Activated T-cell treated with anti-CD3 and anti-CD28 coated beads for 1 hour (primary cell): ENCODE data around the gene TRERF1.
A peak's percentile ranks its signal among the peaks of the same experiment; 100 is the strongest.

Experiments used
- DNase-seq: peaks from one replicate; pipeline ENCODE4 v3.0.0-alpha.2; 2020; ENCODE audit warnings: low read depth

The TRERF1 gene

GRCh38 chr6:42271834-42272805, 179.6 kb downstream of the TRERF1 start:
- DNase-seq: no peak

GRCh38 chr6:42269974-42270510, 181.7 kb downstream of the TRERF1 start:
- DNase-seq: no peak

DNA sequence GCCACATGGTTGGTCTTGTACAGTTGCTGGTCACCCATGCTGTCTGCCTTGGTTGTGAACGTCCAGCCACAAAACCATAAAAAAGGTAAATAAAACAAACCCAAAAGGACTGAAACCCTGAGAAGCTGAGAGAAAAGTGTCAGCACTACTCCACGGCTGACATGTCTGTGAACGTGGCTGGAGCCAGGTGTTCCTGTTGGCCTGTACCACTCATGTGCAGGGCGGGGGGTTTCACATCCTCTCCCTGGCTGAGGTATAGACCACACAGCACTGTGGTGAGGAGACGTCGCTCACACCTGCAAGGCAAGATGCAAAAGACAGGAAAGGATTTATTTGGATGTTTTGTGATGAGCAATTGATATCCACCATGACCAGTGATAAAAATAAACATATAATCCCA, 182.2 kb downstream of the TRERF1 start:
- DNase-seq: no peak

DNA sequence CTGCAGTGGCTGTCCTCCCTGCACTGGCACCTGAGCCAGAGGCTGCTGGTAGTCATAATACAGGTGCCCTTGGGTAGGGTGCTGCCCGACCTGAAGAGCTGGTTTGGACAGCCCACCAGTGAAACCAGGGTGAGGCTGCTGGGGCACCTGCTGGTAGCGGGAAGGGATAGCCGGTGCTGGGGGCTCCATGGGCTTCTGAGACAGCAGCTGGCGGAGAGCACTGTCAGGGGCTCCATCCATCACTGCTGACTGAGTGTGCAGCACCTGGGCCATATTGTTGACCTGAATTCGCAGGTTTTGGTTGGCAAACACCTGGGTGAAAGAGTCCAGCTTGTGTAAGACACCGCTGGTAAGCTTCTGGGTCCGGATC, 182.9 kb downstream of the TRERF1 start:
- DNase-seq: no peak

DNA sequence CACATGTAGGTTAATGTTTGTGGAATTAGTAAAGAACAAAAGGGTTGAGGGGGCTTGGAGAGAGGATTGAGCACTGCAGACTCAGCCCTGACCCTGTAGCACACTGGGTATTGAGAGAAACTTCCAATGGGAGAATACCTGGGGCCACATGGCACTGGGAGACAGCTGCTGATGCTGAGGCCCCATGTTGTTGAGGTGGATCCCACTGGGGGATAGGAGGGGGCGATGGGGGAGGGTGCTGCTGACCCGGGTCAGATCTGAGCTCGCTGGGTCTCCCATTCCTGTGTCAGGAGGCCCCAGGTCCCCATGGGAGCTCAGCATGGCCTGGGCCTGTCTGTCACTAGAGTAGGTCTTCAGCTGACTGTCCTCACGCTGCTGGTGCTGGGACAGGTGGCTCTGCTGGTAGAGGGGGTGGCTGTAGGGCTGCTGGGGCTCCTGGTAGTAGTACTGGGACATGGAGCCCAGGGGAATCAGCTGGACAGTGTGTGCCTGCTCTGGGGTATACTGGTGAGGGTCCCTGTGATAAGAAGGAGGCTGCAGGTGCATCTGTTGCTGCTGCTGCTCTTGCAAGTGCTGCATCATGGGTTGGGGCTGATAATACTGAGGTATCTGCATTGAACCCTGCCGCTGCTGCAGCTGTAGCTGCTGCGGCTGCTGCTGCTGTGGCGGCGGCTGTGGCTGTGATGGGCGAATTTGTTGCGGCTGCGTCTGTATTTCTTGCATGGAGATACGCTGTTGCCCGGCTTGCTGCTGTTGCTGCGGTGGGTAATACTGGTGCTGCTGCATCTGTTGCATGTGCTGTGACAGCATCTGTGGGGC, 183.5 kb downstream of the TRERF1 start:
- DNase-seq: no peak

DNA sequence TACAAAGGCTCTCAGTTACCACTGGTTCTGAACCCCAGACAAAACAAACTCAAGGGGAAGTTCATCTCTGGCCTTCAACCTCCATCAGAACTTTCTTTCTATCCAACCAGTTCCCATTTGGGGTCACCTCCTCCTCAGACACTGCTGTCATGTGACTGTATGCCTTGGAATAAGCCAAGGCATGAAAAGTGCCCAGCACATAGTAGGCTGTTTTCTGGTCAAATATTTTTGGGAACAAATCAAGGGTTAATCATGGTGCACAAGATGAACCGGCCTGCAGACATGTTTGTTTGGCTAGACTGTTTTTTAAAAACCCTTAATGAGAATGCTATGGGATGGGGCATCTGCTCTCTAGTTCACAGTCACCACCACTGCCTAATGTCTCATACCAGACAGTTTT, 185.2 kb downstream of the TRERF1 start:
- no peak for DNase-seq

DNA sequence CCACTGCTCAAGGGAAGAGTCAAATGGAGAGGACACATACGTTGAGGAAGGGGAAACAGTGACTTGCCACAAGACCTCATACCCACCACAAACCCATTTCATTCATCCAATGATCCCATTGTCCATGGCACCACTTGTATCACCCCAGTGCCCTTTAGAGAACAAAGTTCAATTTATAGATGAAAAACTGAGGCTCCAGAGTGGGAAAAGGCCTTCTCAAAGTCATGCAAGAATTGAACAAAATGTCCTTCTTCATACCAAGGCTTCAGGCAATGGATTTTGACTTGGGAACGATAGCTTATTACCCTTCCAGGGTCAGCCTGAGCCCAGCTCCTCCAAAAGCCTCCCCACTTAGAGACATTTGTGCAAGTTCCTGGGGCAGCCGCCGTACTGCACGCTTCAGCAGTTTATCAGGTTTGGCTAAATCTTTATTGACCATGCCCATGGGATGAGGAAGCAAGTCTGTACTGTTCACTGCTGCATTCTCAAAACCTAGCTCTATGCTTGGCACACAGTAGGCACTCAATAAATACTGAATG, 186.8 kb downstream of the TRERF1 start:
- no peak for DNase-seq

GRCh38 chr6:42264162-42264851, 187.4 kb downstream of the TRERF1 start:
- DNase-seq: no peak

DNA sequence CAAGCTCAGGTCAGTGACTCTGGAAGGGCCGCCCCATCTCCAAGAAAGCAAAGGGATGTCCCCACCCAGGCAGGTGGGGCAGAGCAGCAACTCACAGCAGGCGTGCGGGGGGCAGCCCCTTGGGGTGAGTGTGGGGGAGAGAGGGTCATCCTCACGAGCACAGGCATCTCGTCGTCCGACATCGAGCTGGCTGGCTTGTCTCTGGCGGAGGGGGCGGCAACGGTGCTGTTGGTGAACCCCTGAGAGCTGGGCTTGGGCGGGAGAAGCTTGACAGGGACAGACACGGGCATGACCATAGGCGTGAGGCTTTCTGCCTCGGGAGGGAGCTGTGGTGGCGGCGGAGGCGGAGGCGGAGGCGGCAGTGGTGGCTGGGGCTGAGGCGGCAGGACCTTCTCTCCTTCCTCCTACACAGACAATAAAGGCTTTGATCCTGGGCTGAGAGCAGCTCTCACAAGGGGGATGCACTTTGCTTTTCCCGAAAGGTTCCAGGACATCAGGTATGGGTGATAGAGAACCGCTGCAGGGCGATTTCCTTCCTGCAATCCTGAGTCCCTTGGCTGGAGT, 188.5 kb downstream of the TRERF1 start:
- DNase-seq: no peak

- DNase-seq: peak; percentile 30
Measured at GRCh38 chr6:42260972-42261371, 190.8 kb downstream of the TRERF1 start.

DNA sequence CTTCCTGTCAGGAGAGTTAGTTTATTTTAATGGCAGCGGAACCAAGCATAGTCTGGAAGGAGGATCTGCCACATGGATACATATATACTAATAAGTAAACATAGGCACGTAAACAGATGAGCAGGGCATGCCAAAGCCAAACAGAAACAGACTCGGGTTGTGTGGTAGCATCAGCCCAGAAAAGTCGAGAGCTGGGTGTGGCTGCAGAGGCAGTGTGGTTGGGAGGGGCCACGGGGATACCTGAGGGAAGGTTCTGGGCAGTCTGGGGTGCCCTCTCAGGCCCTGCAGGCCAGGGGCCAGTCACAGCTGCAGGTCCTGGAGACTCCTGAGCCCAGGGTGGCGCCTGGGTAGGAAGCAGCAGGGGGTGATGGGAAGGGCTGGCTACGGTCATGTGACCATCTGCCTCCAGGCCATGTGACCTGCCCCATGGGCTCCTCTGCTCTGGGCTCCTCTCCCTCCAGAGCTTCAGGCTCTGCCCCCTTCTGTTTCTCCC, 191.3 kb downstream of the TRERF1 start:
- no peak for DNase-seq

DNA sequence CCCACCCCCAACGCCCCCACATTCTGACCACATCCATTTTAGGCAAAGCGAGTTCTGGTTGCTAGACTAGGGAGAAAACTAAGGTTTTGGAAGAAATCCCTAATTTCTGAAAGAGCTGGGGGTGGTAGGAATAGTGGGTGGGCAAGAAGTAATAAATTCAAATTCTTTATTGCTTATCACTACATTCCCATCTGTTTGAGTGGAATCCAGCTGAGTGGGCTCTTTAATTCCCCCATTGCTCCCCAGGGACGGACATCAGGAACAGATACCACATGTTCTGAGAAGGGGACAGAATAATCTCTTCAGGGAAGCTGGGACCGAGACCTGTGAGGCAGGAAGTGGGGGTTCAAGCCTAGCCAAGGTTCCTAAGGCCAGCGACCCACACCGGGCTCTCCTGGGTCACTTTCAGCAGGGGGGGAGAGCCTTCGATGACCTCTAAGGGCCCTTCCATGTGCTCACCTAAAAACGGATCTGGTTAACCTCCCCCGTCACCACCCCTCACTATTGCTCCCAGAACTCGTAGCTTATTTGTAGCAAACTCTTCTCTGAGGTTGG, 191.8 kb downstream of the TRERF1 start:
- no peak for DNase-seq

DNA sequence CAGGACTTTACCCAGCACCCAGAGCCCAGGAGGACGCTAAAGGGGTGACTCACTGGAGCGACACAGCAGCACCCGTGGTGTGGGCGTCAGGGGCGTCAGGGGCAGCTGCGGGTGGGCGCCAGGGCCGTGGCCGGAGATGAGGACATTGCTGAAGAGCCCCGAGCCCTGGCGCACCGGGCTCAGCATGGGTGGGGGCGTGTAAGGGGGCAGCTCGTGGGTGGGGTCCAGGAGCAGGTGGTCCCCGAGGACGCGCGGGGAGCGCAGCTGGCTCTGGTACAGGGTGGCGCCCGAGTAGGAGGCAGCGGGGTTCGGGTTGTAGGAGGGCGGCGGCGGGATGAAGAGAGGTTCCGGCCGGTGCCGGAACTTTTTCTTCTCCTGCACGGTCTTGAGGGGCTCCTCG, 192.4 kb downstream of the TRERF1 start:
- DNase-seq: no peak

DNA sequence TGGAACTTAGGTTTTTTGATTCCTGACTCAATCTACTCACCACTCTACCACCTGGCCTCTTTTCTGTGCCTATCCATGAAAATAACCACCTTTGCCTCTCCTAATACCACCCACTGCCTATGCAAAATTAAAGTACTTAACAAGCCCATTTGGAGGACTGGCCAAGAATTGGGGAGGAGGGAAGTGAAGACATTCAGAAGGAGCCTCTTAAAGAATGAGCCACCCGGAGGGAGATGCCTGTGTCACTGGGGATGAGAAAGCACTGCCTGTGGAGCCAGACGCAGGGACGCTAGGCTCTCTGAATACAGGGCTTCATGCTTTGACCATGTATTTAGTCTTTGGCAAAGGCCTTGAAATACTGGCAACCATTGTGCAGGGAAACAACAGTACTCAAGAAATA, 194.1 kb downstream of the TRERF1 start:
- no peak for DNase-seq

- DNase-seq: no peak
Measured at GRCh38 chr6:42257063-42257462, 194.7 kb downstream of the TRERF1 start.

- no peak for DNase-seq
Measured at GRCh38 chr6:42255050-42255449, 196.7 kb downstream of the TRERF1 start.

DNA sequence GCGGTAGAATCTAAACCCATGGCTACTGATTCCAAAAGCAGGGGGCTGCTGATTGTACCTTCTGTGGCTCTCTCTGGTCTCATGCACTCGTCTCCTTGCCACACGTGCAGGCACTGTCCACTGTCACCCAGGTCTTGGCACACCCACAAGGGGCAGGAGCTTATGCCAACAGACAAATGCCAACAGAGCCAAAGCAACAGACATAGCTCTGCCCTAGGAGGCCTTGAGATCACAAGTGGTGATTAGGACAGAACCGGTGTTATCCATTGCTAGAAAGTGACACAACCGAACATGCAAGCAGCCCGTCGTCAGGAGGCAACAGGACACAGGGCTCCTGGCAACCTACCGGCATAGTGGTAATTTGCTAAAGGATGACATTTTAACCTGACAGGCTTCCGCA, 197.2 kb downstream of the TRERF1 start:
- DNase-seq: no peak

GRCh38 chr6:42251911-42252637, 199.7 kb downstream of the TRERF1 start:
- no peak for DNase-seq

DNA sequence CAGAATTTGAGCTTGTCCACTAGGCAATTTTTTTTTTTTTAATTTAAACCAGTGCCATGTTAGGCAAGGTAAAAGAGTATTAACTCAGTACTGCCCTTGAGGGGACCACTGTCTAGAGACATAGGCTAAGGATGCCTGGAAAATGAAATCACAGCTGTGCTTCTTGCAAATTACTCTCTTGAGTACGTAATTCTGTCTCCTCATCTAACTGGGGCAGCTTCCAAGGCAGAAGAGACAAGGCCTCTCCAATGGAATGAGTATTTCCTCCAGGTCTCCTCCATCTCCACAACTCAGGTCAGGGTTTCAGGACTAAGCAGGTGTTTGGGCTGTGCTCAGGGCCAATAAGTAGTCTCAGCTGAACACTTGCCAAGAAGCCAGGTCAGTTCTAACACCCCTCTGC, 200.2 kb downstream of the TRERF1 start:
- no peak for DNase-seq

DNA sequence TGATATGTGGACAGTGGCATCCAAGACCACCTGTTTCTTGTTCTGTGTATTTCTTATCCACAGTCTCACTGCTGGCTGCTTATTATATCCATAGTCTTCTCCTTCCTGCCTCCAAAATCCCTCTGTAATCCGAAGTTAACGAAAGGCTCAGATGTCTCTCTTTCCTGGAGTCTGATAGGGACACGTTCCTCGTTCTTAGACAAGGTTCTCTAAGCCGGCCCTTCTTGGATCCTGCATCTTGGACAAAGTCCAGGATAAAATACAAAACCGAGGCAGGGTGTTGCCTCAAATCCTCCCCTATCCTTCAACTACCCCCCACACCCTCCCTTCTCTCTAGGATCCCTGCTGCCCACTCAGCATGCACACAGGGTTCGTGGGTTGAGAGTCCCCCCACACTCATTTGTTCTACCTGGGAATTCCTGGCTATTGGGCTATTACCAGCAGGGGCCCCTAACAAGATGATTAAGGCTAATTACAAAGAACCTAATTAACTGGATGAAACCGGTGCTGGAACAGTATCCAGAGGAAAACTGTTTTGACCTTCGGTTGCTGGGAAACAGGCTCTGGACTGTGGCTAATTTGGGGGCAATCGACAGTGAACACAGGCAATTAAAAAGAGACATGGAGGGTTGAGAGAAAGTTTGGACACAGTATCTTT, 201.3 kb downstream of the TRERF1 start:
- DNase-seq: no peak
